MM.1S (cell line): ENCODE results near the gene THSD7B.

ENCODE experiments used
- CTCF ChIP-seq: fragments of 300-600 bp; sonication (generic); IDR thresholded peaks from 2 replicates; pipeline ENCODE4 v1.5.1; 2016; ENCODE audit warnings: antibody characterized with exemption, low read length, mixed read lengths
- EZH2phosphoT487 ChIP-seq: fragments of 300-600 bp; sonication (generic); IDR thresholded peaks from 2 replicates; pipeline ENCODE4 v1.6.1; 2018; ENCODE audit warnings: antibody characterized with exemption, low read length

GRCh38 chr2:137051778-137052398, 286.5 kb downstream of the THSD7B start:
- no peak for TF ChIP-seq CTCF
- no peak for TF ChIP-seq EZH2phosphoT487
